Measurements from ENCODE around the gene HERC4. TPM values are rescaled to one million over a fixed set of nuclear protein-coding genes. Genes with fewer than 3 reads are reported as not detected.

The HERC4 gene
- total RNA-seq: 79.5 TPM

- DNase-seq (ENCODE audit: low spot score): peak; percentile 96
Measured at GRCh38 chr10:68074775-68075549, at the start of gene HERC4. Gene HERC4, minus strand, starts transcription at chr10:68075283. Its CDS starts 2,175 bp downstream, at chr10:68073108.

- DNase-seq (ENCODE audit: low spot score): no peak
Measured at GRCh38 chr10:68124718-68125117, 49.6 kb upstream of the HERC4 start.

GRCh38 chr10:68121852-68122251 is 46.8 kb upstream of the HERC4 start:
- no peak for DNase-seq (ENCODE audit: low spot score)

GRCh38 chr10:68121020-68121743 is 46.1 kb upstream of the HERC4 start:
- DNase-seq (ENCODE audit: low spot score): no peak

GRCh38 chr10:68118657-68119056 is 43.6 kb upstream of the HERC4 start:
- no peak for DNase-seq (ENCODE audit: low spot score)

- no peak for DNase-seq (ENCODE audit: low spot score)
Measured at GRCh38 chr10:68112837-68113236, 37.8 kb upstream of the HERC4 start.

GRCh38 chr10:68111584-68111983 is 36.5 kb upstream of the HERC4 start:
- no peak for DNase-seq (ENCODE audit: low spot score)

- DNase-seq (ENCODE audit: low spot score): no peak
Measured at GRCh38 chr10:68110027-68110426, 34.9 kb upstream of the HERC4 start.

GRCh38 chr10:68109331-68109730 is 34.2 kb upstream of the HERC4 start, which contains the start of gene MYPN:
Gene MYPN, plus strand, starts transcription at chr10:68109488. Its CDS starts 11,951 bp downstream, at chr10:68121439.
- no peak for DNase-seq (ENCODE audit: low spot score)

GRCh38 chr10:68108653-68109052 is 33.6 kb upstream of the HERC4 start:
- no peak for DNase-seq (ENCODE audit: low spot score)

- no peak for DNase-seq (ENCODE audit: low spot score)
Measured at GRCh38 chr10:68108051-68108450, 33.0 kb upstream of the HERC4 start.

GRCh38 chr10:68107651-68108050 is 32.6 kb upstream of the HERC4 start:
- DNase-seq (ENCODE audit: low spot score): no peak

GRCh38 chr10:68106656-68107055 is 31.6 kb upstream of the HERC4 start:
- no peak for DNase-seq (ENCODE audit: low spot score)

- no peak for DNase-seq (ENCODE audit: low spot score)
Measured at GRCh38 chr10:68105820-68106219, 30.7 kb upstream of the HERC4 start.

GRCh38 chr10:68103901-68104300 is 28.8 kb upstream of the HERC4 start:
- DNase-seq (ENCODE audit: low spot score): no peak

- DNase-seq (ENCODE audit: low spot score): no peak
Measured at GRCh38 chr10:68103261-68103878, 28.3 kb upstream of the HERC4 start.

- no peak for DNase-seq (ENCODE audit: low spot score)
Measured at GRCh38 chr10:68101066-68101465, 26.0 kb upstream of the HERC4 start.

- DNase-seq (ENCODE audit: low spot score): no peak
Measured at GRCh38 chr10:68099736-68100135, 24.7 kb upstream of the HERC4 start.

- peak; percentile 56 for DNase-seq (ENCODE audit: low spot score)
Measured at GRCh38 chr10:68096913-68097516, 21.9 kb upstream of the HERC4 start.

- no peak for DNase-seq (ENCODE audit: low spot score)
Measured at GRCh38 chr10:68095153-68095552, 20.1 kb upstream of the HERC4 start.

- DNase-seq (ENCODE audit: low spot score): no peak
Measured at GRCh38 chr10:68092512-68092911, 17.4 kb upstream of the HERC4 start.

GRCh38 chr10:68090586-68090985 is 15.5 kb upstream of the HERC4 start:
- DNase-seq (ENCODE audit: low spot score): no peak

Data from ureter (tissue), 1 donor.